Measurements from ENCODE around the gene SRL. TPM values are rescaled to one million over a fixed set of nuclear protein-coding genes. Genes with fewer than 3 reads are reported as not detected.

The SRL gene
- polyA plus RNA-seq, 3 donors from 2014 or later, result not detected

GRCh38 chr16:4231367-4231766, 10.5 kb downstream of the SRL start:
- Mint-ChIP-seq H3K36me3 (no peaks in the 10 kb centered on the region), H3K4me3 (no peak overlapping the region), H3K27ac (no peak overlapping the region), H3K4me1 (no peaks in the 10 kb centered on the region), H3K9me3 (no peaks in the 10 kb centered on the region), H3K27me3 (ENCODE audit: low read depth in 3 of 3) (peaks cover 0 to 4% (median 1%) of the 10 kb centered on the region in 3 donors)
- no peak for DNase-seq

GRCh38 chr16:4227040-4227332, 14.9 kb downstream of the SRL start:
- H3K4me1 Mint-ChIP-seq, result no peaks in the 10 kb centered on the region
- H3K36me3 Mint-ChIP-seq, result no peaks in the 10 kb centered on the region
- peaks cover 0 to 2% (median 1%) of the 10 kb centered on the region in 3 donors for H3K27me3 Mint-ChIP-seq (ENCODE audit: low read depth in 3 of 3)
- H3K27ac Mint-ChIP-seq, result no peak overlapping the region
- DNase-seq, result no peak
- no peak overlapping the region for H3K4me3 Mint-ChIP-seq
- H3K9me3 Mint-ChIP-seq, result no peaks in the 10 kb centered on the region

- DNase-seq, result no peak
- Mint-ChIP-seq H3K4me3 (no peak overlapping the region), H3K36me3 (no peaks in the 10 kb centered on the region), H3K9me3 (no peaks in the 10 kb centered on the region), H3K27me3 (ENCODE audit: low read depth in 3 of 3) (peaks cover 0 to 6% (median 1%) of the 10 kb centered on the region in 3 donors), H3K4me1 (no peaks in the 10 kb centered on the region), H3K27ac (no peak overlapping the region)
Observed at GRCh38 chr16:4226251-4227039, 15.4 kb downstream of the SRL start.

- no peak overlapping the region for H3K27ac Mint-ChIP-seq
- no peaks in the 10 kb centered on the region for H3K36me3 Mint-ChIP-seq
- peaks cover 0 to 6% (median 3%) of the 10 kb centered on the region in 3 donors for H3K27me3 Mint-ChIP-seq (ENCODE audit: low read depth in 3 of 3)
- H3K4me3 Mint-ChIP-seq, result no peak overlapping the region
- no peaks in the 10 kb centered on the region for H3K9me3 Mint-ChIP-seq
- H3K4me1 Mint-ChIP-seq, result no peaks in the 10 kb centered on the region
- DNase-seq, result no peak
Observed at GRCh38 chr16:4225075-4225474, 16.8 kb downstream of the SRL start.

GRCh38 chr16:4220358-4220757, 21.5 kb downstream of the SRL start:
- no peak for DNase-seq
- H3K36me3 Mint-ChIP-seq, result no peaks in the 10 kb centered on the region
- H3K4me3 Mint-ChIP-seq, result no peak overlapping the region
- H3K9me3 Mint-ChIP-seq, result no peaks in the 10 kb centered on the region
- peaks cover 0 to 6% (median 3%) of the 10 kb centered on the region in 3 donors for H3K27me3 Mint-ChIP-seq (ENCODE audit: low read depth in 3 of 3)
- no peaks in the 10 kb centered on the region for H3K4me1 Mint-ChIP-seq
- H3K27ac Mint-ChIP-seq, result no peak overlapping the region

- H3K4me1 Mint-ChIP-seq, result no peaks in the 10 kb centered on the region
- no peaks in the 10 kb centered on the region for H3K36me3 Mint-ChIP-seq
- no peak overlapping the region for H3K27ac Mint-ChIP-seq
- H3K4me3 Mint-ChIP-seq, result no peak overlapping the region
- peaks cover 2 to 6% (median 6%) of the 10 kb centered on the region in 3 donors for H3K27me3 Mint-ChIP-seq (ENCODE audit: low read depth in 3 of 3)
- DNase-seq, result no peak
- no peaks in the 10 kb centered on the region for H3K9me3 Mint-ChIP-seq
Observed at GRCh38 chr16:4218202-4218601, 23.7 kb downstream of the SRL start.

- Mint-ChIP-seq H3K4me3 (no peak overlapping the region), H3K4me1 (no peaks in the 10 kb centered on the region), H3K36me3 (no peaks in the 10 kb centered on the region), H3K27ac (no peak overlapping the region), H3K9me3 (no peaks in the 10 kb centered on the region), H3K27me3 (ENCODE audit: low read depth in 3 of 3) (peaks cover 4 to 6% (median 6%) of the 10 kb centered on the region in 3 donors)
- no peak for DNase-seq
Observed at GRCh38 chr16:4217204-4218131, 24.4 kb downstream of the SRL start.

GRCh38 chr16:4216596-4216995, 25.3 kb downstream of the SRL start:
- H3K4me1 Mint-ChIP-seq, result no peaks in the 10 kb centered on the region
- no peaks in the 10 kb centered on the region for H3K9me3 Mint-ChIP-seq
- no peak for DNase-seq
- no peak overlapping the region for H3K4me3 Mint-ChIP-seq
- H3K36me3 Mint-ChIP-seq, result no peaks in the 10 kb centered on the region
- H3K27me3 Mint-ChIP-seq (ENCODE audit: low read depth in 3 of 3), result peaks cover 0 to 6% (median 4%) of the 10 kb centered on the region in 3 donors
- H3K27ac Mint-ChIP-seq, result peak overlapping the region in 1 of 6 donors; percentile 46

- no peak for DNase-seq
- Mint-ChIP-seq H3K27ac (no peak overlapping the region), H3K4me3 (no peak overlapping the region), H3K36me3 (no peaks in the 10 kb centered on the region), H3K27me3 (ENCODE audit: low read depth in 3 of 3) (peaks cover 0 to 6% (median 2%) of the 10 kb centered on the region in 3 donors), H3K9me3 (no peaks in the 10 kb centered on the region), H3K4me1 (no peaks in the 10 kb centered on the region)
Observed at GRCh38 chr16:4215106-4215505, 26.8 kb downstream of the SRL start.

- Mint-ChIP-seq H3K27ac (no peak overlapping the region), H3K27me3 (ENCODE audit: low read depth in 3 of 3) (peaks cover 1 to 6% (median 1%) of the 10 kb centered on the region in 3 donors), H3K4me3 (no peak overlapping the region), H3K36me3 (no peaks in the 10 kb centered on the region), H3K9me3 (no peaks in the 10 kb centered on the region), H3K4me1 (no peaks in the 10 kb centered on the region)
- DNase-seq, result no peak
Observed at GRCh38 chr16:4214215-4214621, 27.7 kb downstream of the SRL start.

- Mint-ChIP-seq H3K27ac (no peak overlapping the region), H3K27me3 (ENCODE audit: low read depth in 3 of 3) (peaks cover 1 to 6% (median 2%) of the 10 kb centered on the region in 3 donors), H3K4me1 (no peaks in the 10 kb centered on the region), H3K4me3 (no peak overlapping the region), H3K36me3 (no peaks in the 10 kb centered on the region), H3K9me3 (no peaks in the 10 kb centered on the region)
- DNase-seq, result no peak
Observed at GRCh38 chr16:4213737-4214136, 28.1 kb downstream of the SRL start.

- Mint-ChIP-seq H3K27ac (no peak overlapping the region), H3K27me3 (ENCODE audit: low read depth in 3 of 3) (peaks cover 1 to 7% (median 6%) of the 10 kb centered on the region in 3 donors), H3K4me3 (no peak overlapping the region), H3K9me3 (no peaks in the 10 kb centered on the region), H3K4me1 (no peaks in the 10 kb centered on the region), H3K36me3 (no peaks in the 10 kb centered on the region)
- no peak for DNase-seq
Observed at GRCh38 chr16:4212934-4213296, 29.0 kb downstream of the SRL start.

GRCh38 chr16:4212211-4212933, 29.5 kb downstream of the SRL start:
- no peak overlapping the region for H3K27ac Mint-ChIP-seq
- H3K9me3 Mint-ChIP-seq, result no peaks in the 10 kb centered on the region
- no peak overlapping the region for H3K4me3 Mint-ChIP-seq
- DNase-seq, result no peak
- no peaks in the 10 kb centered on the region for H3K4me1 Mint-ChIP-seq
- H3K36me3 Mint-ChIP-seq, result no peaks in the 10 kb centered on the region
- peaks cover 1 to 9% (median 6%) of the 10 kb centered on the region in 3 donors for H3K27me3 Mint-ChIP-seq (ENCODE audit: low read depth in 3 of 3)

Measured in immature natural killer cell (primary cell).